ENCODE data around the gene LY6G6F. TPM values are rescaled to one million over a fixed set of nuclear protein-coding genes. Genes with fewer than 3 reads are reported as not detected.

LY6G6F gene
- polyA plus RNA-seq, 3 donors, result 0.51 TPM; not detected in 2

DNA sequence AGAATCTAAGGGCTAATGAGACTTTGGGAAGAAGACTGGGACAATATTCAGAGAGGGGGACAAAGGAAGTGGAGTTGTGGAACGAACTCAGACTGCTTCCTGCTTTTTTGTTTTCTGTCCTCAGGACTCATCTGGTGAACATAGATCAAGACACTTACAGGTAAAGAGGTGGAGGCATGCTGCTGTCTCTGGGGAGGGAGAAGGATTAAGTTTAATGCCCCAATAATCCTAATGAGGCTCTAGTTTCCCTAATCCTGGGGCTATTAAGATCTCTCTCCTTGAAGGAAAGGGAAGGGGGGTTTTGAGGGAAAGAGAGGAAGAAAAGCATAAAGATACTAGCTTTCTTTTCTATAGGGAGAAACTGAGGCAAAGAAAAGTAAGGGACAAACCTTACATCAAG lies 37.8 kb downstream of the LY6G6F start:
- no peak overlapping the region for H3K27ac ChIP-seq (ENCODE audit: low read depth in 1 of 2, low read length in 2 of 2)
- no peak for DNase-seq
- no peaks in the 10 kb centered on the region for H3K27me3 ChIP-seq (ENCODE audit: control insufficient read depth in 2 of 2, insufficient read depth in 2 of 2, low read length in 2 of 2)
- WGBS (ENCODE audit: insufficient coverage), result no CpG with 5 or more reads among the region's 1 CpG
- Mint-ChIP-seq H3K4me3 (no peak overlapping the region), H3K9me3 (no peaks in the 10 kb centered on the region), H3K27ac (peak overlapping the region in 3 of 7 donors; percentile 15 to 67 (median 26)), H3K27me3 (ENCODE audit: low read depth in 3 of 3) (peaks cover 0 to 2% (median 0%) of the 10 kb centered on the region in 3 donors), H3K4me1 (peaks cover 21% of the 10 kb centered on the region), H3K36me3 (peaks cover 26 to 31% of the 10 kb centered on the region in 2 donors)
- H3K36me3 ChIP-seq (replicated peaks in 1 of 2; ENCODE audit: control insufficient read depth in 1 of 2, insufficient read depth in 2 of 2, low read length in 2 of 2), result peaks cover under 1 to 25% of the 10 kb centered on the region in 2 donors
- intact Hi-C loops (cut with micrococcal nuclease), result no loop called here
- peaks cover 19% of the 10 kb centered on the region for H3K79me2 ChIP-seq (ENCODE audit: insufficient read depth, low read length)
- no peak overlapping the region for H2AFZ ChIP-seq (ENCODE audit: insufficient read depth, low read depth, low read length, poor library complexity, severe bottlenecking)
- no peaks in the 10 kb centered on the region for H4K20me1 ChIP-seq (ENCODE audit: insufficient read depth, low read length)
- no peak for TF ChIP-seq CTCF (IDR thresholded peaks at IDR 0.05)
- H3K4me1 ChIP-seq (ENCODE audit: control insufficient read depth in 1 of 2, insufficient read depth in 2 of 2, low read length in 2 of 2), result peaks cover 13 to 22% of the 10 kb centered on the region in 2 donors
- H3K9ac ChIP-seq (ENCODE audit: insufficient read depth, low read length, poor library complexity, severe bottlenecking), result no peak overlapping the region
- no peaks in the 10 kb centered on the region for H3K9me3 ChIP-seq (replicated peaks in 1 of 2; ENCODE audit: control insufficient read depth in 1 of 2, insufficient read depth in 1 of 2, low read length in 2 of 2)
- no peak overlapping the region for H3K4me3 ChIP-seq (replicated peaks in 1 of 3; ENCODE audit: low read depth in 2 of 3, low read length in 3 of 3)
- no peak overlapping the region for H3K4me2 ChIP-seq (replicated peaks; ENCODE audit: extremely low read depth, low read length, poor library complexity, severe bottlenecking)

GRCh38 chr6:31749301-31750036 lies 42.8 kb downstream of the LY6G6F start:
- H3K4me3 ChIP-seq (replicated peaks in 1 of 3; ENCODE audit: low read depth in 2 of 3, low read length in 3 of 3), result no peak overlapping the region
- Mint-ChIP-seq H3K9me3 (no peaks in the 10 kb centered on the region), H3K27ac (peak overlapping the region in 1 of 7 donors; percentile 50), H3K27me3 (ENCODE audit: low read depth in 3 of 3) (no peaks in the 10 kb centered on the region), H3K36me3 (peaks cover 18 to 21% of the 10 kb centered on the region in 2 donors), H3K4me1 (no peaks in the 10 kb centered on the region), H3K4me3 (no peak overlapping the region)
- no peak overlapping the region for H3K9ac ChIP-seq (ENCODE audit: insufficient read depth, low read length, poor library complexity, severe bottlenecking)
- WGBS (ENCODE audit: insufficient coverage), result 100% methylated on average over 4 of the region's 8 CpGs
- H3K4me2 ChIP-seq (replicated peaks; ENCODE audit: extremely low read depth, low read length, poor library complexity, severe bottlenecking), result no peak overlapping the region
- H4K20me1 ChIP-seq (ENCODE audit: insufficient read depth, low read length), result no peaks in the 10 kb centered on the region
- no peaks in the 10 kb centered on the region for H3K79me2 ChIP-seq (ENCODE audit: insufficient read depth, low read length)
- no peaks in the 10 kb centered on the region for H3K27me3 ChIP-seq (ENCODE audit: control insufficient read depth in 2 of 2, insufficient read depth in 2 of 2, low read length in 2 of 2)
- intact Hi-C loops (cut with micrococcal nuclease), result loop anchor here in 1 of 2 donors (5.0 kb wide), 1 partner anchor 43 kb away; no protein-coding TSS in a partner anchor
- peaks cover 2 to 15% of the 10 kb centered on the region in 2 donors for H3K36me3 ChIP-seq (replicated peaks in 1 of 2; ENCODE audit: control insufficient read depth in 1 of 2, insufficient read depth in 2 of 2, low read length in 2 of 2)
- H3K9me3 ChIP-seq (replicated peaks in 1 of 2; ENCODE audit: control insufficient read depth in 1 of 2, insufficient read depth in 1 of 2, low read length in 2 of 2), result no peaks in the 10 kb centered on the region
- H2AFZ ChIP-seq (ENCODE audit: insufficient read depth, low read depth, low read length, poor library complexity, severe bottlenecking), result no peak overlapping the region
- no peaks in the 10 kb centered on the region for H3K4me1 ChIP-seq (ENCODE audit: control insufficient read depth in 1 of 2, insufficient read depth in 2 of 2, low read length in 2 of 2)
- H3K27ac ChIP-seq (ENCODE audit: low read depth in 1 of 2, low read length in 2 of 2), result no peak overlapping the region
- TF ChIP-seq CTCF (IDR thresholded peaks at IDR 0.05), result no peak
- no peak for DNase-seq
